Epithelial cell of proximal tubule (primary cell): ENCODE measurements around the gene NEURL3. TPM values are rescaled to one million over a fixed set of nuclear protein-coding genes. Genes with fewer than 3 reads are reported as not detected.
"Not testable (repeated sequence)": the region's sequence is repeated elsewhere in the genome, so short reads cannot be mapped to it uniquely, and the experiment has no call there.

Source experiments
- DNase-seq: peaks from one replicate; pipeline ENCODE4 v3.0.0-alpha.2; 2011; ENCODE audit warnings: low read depth
- H3K4me3 ChIP-seq: 2 replicates; pipeline ENCODE4 v1.5.1; 2011; ENCODE audit warnings: low read depth, mild to moderate bottlenecking, low read length
- CTCF ChIP-seq: conservative IDR thresholded peaks from 2 replicates; pipeline ENCODE4 v1.5.1; 2012; ENCODE audit warnings: low read depth, mild to moderate bottlenecking, low read length
- total RNA-seq: library from RNA; depleted of rRNA; stranded (reverse); fragments of >200 nt; gene quantifications from 2 replicates; pipeline ENCODE4 v1.2.3, GENCODE V29; 2015

Gene NEURL3
- 1.0 and 8.6 TPM in 2 replicates for total RNA-seq

DNA sequence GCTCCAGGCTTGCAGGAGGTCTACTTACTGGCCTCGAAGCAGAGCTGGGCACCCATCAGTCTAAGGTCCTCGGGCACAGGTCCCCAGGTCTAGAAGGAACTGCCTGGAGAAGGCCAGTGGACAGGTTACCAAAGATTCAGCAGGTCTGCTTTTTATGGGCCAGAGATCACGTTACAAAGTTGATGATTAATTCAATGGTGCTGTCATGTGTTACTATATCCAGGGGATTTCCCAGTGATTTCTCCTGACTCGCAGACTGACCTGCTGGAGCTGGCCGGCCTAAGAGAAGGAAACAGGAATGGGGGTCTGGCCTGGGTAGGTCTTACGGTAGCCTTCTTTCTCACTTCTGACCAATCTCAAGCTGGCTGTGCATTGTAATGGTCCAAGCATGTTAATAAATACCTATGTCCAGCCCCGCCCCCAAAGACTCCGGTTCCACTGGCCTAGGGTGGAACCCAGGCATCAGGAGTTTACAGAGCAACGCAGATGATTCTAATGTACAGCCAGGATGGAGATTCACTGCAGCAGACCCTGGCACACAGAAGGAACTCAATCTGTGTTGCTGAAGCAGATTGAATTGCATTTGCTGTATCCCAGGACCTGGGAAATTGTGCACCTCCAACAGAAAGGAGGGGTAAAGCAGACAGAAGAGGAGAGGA is at the start of gene NEURL3:
NEURL3 (minus strand) TSS at position 127 of the 659 bp plus-strand sequence; CDS start at position 56, 71 bp downstream.
- TF ChIP-seq CTCF: no peak
- DNase-seq: peak; percentile 88
- H3K4me3 ChIP-seq: no peak within 1 kb of the TSS

- no peak for DNase-seq
- H3K4me3 ChIP-seq: no peak overlapping the region
- TF ChIP-seq CTCF: peak; percentile 88
These were observed 49.4 kb upstream of the NEURL3 start for GRCh38 chr2:96554293-96555145.

DNA sequence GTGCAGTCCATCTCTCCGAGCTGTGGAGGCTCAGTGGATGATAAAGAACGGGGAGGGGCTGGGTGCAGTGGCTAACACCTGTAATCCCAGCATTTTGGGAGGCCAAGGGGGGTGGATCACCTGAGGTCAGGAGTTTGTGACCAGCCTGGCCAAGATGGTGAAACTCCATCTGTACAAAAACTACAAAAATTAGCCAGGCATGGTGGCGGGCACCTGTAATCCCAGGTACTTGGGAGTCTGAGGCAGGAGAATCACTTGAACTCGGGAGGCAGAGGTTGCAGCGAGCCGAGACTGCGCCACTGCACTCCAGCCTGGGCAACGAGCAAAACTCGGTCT is 48.8 kb upstream of the NEURL3 start:
- not testable (repeated sequence) for DNase-seq, H3K4me3 ChIP-seq

- no peak for TF ChIP-seq CTCF
- H3K4me3 ChIP-seq: no peak overlapping the region
- no peak for DNase-seq
These were observed 48.2 kb upstream of the NEURL3 start for GRCh38 chr2:96553176-96553956.

DNA sequence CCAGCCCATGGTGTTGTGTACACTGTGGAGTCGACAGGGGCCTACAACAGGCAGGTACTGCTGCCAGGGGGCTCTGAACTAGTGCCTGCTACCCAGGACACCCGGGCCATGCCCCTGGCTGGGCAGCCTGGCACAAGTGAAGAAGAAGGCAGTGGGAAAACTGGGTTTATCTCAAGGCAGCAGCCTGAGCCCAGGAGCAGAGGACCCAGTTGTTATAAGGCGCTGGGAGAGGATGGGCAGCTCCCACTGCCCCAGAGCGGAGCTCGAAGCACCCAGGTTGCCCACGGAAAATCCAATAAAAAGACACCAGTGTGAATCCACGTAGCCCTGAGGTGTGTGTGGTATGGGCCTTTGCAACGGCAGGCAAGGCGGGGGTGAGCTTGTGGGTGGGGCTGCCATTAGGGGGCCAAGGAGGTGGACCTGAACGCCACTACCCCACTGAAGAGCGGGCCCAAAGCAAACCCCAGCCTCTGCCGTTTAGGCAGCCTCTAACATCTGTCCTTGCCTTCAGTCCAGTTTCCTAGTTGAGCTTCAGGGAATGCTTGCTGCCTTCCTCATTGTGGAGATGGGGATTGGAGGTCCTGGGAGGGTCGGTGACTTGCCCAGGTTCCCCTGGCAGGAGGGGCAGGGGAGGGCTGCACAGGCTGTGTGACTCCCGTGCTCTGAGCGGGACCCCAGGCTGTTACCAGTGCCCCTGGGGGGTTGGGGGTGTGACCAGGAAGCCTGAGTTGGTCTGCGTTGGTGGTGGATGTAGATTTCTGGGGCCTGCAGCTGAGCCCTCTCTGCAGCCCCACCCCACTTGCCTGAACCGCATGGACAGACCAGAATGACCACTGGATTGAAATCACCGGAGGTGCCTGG is 47.4 kb upstream of the NEURL3 start:
- no peak for TF ChIP-seq CTCF
- no peak for DNase-seq
- H3K4me3 ChIP-seq: no peak overlapping the region

- no peak for TF ChIP-seq CTCF
- DNase-seq: no peak
These were observed 46.6 kb upstream of the NEURL3 start for GRCh38 chr2:96551605-96552314.

More at GRCh38 chr2:96551605-96552314, 46.6 kb upstream of the NEURL3 start:
- H3K4me3 ChIP-seq: no peak overlapping the region
